Body of pancreas (tissue), 4 donors: ENCODE results near the gene RAB1B.

ENCODE experiments used
- POLR2A ChIP-seq, 3 donors: fragments of 450-650 bp; IDR thresholded peaks; one replicate each; pipeline ENCODE4 v1.6.1; 2016; ENCODE audit warnings: antibody characterized with exemption in 3 of 3, mild to moderate bottlenecking in 2 of 3
- TF ChIP-seq, protein P1 (sequence below), 7 experiments: fragments of 450-650 bp in 4 of 7; fragments of 200-600 bp in 3 of 7; sonication (generic) in 3 of 7; IDR thresholded peaks; one replicate each; pipeline ENCODE4 v1.5.1; 2016 to 2019; ENCODE audit warnings: antibody characterized with exemption in 7 of 7

DNA sequence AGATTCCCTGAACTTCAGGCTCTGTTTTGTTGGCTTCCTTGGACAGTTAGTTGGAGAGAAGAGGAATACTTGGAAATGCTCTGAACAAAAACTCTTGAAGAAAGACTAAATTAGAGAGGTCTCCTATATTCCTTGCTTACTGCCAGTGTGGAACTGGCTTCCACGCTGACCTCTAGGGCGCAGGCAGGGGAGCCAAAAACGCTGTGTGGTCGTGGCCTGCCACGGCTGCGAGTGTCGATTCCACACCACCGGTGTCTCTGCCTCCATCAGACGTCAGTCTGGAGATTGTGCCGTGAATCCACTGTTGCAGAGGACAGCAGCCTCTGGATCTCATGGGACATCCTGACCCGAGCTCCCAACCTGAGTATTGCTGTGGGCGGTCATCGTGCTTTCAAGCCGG is 37.5 kb upstream of the RAB1B start:
- TF ChIP-seq, protein P1, sequence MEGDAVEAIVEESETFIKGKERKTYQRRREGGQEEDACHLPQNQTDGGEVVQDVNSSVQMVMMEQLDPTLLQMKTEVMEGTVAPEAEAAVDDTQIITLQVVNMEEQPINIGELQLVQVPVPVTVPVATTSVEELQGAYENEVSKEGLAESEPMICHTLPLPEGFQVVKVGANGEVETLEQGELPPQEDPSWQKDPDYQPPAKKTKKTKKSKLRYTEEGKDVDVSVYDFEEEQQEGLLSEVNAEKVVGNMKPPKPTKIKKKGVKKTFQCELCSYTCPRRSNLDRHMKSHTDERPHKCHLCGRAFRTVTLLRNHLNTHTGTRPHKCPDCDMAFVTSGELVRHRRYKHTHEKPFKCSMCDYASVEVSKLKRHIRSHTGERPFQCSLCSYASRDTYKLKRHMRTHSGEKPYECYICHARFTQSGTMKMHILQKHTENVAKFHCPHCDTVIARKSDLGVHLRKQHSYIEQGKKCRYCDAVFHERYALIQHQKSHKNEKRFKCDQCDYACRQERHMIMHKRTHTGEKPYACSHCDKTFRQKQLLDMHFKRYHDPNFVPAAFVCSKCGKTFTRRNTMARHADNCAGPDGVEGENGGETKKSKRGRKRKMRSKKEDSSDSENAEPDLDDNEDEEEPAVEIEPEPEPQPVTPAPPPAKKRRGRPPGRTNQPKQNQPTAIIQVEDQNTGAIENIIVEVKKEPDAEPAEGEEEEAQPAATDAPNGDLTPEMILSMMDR (IDR thresholded peaks at IDR 0.05): no peak
- no peak for TF ChIP-seq POLR2A (IDR thresholded peaks at IDR 0.05)
